HG03025 (cell line): ENCODE measurements around the gene DYNLRB2.
A peak's percentile ranks its signal among the peaks of the same experiment; 100 is the strongest.

Source experiments
- ATAC-seq: cut with Tn5 transposase; IDR thresholded peaks from one replicate; pipeline ENCODE4 v1.9.1; 2021; ENCODE audit warnings: mild to moderate bottlenecking, moderate library complexity; ENCODE audit not compliant: unreplicated experiment, low FRiP score

The DYNLRB2 gene

DNA sequence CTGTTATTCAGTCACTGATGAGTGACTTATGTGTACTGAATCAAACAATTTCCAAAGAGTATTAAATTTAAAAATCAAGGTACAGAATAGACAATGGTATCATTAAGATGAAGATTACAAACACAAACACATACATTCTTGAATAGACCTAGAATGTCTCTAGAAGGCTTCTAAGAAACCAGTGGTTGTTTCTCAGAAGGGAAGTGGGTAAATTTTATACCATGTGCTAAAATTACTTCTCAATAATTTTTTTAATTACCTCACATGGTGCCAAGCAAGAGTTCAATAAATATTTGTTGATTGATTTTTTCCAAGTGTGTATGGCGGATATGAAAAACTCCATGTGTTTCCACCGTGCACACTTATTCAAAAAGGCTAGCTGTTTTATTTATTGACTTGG lies 6.4 kb downstream of the DYNLRB2 start:
- ATAC-seq = no peak

DNA sequence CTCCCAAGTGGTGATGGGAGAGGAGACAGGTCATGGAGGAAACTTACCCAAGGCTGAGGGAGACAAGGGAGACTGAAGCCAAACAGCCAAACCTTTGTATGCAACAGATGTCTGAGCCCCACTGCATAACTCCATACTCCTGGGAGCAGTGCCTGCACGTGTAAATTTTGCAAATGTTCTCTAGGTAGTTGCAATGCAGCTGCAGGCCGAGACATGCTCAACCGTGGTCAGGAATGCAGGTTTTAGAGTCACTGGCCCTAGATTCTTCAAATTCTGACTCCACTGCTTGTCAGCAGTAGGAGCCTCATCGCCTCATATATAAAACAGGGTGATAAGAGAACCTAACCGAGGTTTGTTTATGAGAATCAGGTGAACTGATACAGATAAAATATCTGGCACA lies 11.5 kb downstream of the DYNLRB2 start:
- ATAC-seq = no peak

- ATAC-seq = no peak
These were observed 13.2 kb downstream of the DYNLRB2 start for GRCh38 chr16:80554033-80554432.

GRCh38 chr16:80556481-80556880 lies 15.7 kb downstream of the DYNLRB2 start:
- no peak for ATAC-seq

- no peak for ATAC-seq
These were observed 16.2 kb downstream of the DYNLRB2 start for GRCh38 chr16:80557037-80557436.

- no peak for ATAC-seq
These were observed 18.6 kb downstream of the DYNLRB2 start for GRCh38 chr16:80559369-80559768.

- ATAC-seq = no peak
These were observed 22.3 kb downstream of the DYNLRB2 start for GRCh38 chr16:80563066-80563465.

- no peak for ATAC-seq
These were observed 23.6 kb downstream of the DYNLRB2 start for GRCh38 chr16:80564394-80564793.

DNA sequence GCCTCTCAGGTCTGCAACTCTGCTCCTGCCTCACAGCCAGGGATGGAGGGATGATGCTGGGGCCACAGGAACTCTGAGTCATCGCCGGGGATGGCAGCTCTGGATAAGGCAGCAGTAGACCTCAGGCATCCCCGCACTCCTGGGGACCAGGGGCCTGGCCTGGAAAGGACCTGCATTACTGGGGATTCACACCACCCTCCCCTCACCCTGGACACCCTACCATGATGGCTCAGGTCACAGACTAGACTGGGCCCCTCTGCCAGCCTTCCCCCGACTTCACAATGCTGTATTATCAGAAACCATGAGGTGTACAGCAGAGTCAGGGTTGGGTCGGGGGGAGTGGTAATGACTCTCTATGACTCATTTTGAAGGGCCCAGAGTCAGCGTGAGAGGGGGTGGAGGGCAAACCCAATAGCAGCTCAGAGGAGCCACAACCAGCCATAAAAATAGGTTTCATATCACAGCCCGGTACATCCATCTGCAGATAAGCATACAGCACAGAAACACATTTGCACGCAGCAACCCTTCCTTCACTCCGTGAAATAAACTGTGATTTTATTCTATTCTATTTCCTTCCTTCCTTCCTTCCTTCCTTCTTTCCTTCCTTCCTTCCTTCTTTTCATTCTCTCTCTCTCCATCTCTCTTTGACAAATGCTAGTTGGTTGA lies 28.8 kb downstream of the DYNLRB2 start:
- ATAC-seq = no peak

DNA sequence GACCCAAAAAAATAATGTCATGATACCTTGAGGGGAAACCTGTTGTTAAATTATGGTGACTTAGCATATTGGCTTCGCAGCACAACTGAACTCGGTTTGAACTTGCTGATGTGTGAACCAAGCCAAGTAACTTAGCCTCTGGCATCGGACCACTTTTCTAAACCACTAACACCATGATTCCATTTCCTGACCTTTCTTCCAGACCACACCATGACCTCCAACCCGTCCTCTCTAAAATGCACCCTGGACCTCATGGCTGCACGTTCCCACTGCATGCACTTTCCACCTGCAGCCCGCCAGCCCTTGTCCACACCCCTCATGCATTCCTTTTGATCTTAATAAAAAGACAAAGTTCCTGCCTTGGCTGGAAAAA lies 29.3 kb downstream of the DYNLRB2 start:
- no peak for ATAC-seq

GRCh38 chr16:80573700-80574120 lies 32.9 kb downstream of the DYNLRB2 start:
- no peak for ATAC-seq

- no peak for ATAC-seq
These were observed 35.6 kb downstream of the DYNLRB2 start for GRCh38 chr16:80576343-80576912.

DNA sequence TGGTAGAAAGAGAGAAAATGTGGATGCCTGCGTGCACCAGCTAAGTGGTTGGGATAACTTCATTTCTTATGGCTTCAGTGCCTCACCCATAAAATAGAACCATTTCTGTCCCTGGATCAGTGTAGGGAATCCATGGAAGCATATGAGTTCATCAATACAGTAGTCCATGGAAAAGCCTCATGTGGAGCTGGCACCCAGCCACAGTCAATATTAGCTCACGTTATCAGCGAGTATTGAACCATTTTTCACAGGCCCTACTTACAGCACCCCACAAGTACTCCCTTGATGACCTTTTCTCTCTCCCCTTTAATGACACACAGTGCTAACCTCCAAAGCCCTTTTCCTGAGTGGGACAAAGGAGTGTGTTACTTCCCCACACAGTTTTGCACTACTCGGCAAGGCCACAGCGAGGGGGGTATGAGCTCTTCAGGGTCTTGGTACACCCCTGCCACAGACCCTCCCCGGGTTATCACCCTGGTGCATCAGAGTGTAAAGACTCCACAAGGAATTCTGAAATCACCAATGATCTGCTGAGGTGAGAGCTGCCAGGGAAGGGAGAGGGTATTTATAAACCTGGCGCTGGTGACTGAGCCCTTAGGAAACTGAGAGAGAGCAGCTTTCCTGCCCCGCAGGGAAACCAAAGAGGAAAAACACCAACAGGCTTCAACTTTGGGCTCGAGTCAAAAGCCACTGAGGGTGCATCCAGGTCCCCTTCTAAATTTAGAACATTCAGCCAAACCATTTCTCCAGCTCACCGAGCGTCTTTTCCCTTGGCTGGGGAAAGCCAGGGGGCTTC lies 36.9 kb downstream of the DYNLRB2 start:
- no peak for ATAC-seq

DNA sequence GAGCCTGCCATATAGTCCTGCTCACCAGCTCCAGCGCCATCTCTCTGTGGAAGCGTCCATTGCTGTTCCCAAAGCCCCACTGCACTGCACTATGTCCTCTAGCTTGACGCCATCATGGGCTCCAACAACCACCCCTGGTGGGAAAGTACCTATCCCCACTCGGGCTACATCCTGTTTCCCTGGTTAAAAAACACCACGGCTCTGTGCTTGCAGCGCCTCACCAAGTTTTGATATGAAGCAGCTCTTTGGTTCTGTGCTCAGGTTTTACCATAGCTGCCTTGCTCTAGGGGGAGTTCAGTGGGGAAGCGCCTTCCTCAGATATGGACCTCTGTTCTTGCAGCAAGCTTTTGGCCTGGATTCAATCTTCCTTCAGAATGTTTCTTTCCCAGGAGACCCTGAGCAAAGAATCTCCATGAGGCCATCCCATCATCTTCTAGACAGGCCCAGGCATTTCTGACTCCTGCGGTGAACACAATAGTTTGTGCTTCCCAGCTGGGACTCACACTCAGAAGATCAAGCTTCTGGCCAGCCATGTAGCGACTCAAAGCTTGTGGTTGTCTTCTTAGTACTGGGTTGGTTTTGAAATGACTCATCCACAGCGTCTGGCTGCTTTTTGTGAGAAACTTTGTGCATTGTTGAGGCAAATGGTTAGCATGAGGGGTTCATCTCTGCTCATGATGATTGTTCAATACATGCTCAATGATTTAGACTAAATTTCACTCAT lies 39.5 kb downstream of the DYNLRB2 start:
- peak; percentile 84 for ATAC-seq

DNA sequence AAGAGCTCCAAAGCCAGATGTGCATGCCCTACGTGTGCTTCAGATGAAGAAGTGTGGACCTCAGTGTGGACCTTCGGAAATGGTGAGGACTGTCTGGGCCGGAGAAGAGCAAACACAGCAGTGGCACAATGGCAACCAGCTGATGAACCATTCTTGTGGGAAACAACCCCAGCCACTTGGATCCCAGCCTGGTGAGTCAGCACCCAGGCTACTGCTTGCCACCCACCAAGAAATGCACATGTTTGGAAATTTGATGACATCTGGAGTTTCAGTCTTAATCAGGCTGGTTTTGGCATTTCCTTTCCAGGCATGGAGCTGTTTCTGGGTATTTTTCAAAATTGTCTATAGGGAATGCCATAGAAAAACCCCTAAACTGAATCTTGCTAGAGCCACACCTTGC lies 42.7 kb downstream of the DYNLRB2 start:
- no peak for ATAC-seq

DNA sequence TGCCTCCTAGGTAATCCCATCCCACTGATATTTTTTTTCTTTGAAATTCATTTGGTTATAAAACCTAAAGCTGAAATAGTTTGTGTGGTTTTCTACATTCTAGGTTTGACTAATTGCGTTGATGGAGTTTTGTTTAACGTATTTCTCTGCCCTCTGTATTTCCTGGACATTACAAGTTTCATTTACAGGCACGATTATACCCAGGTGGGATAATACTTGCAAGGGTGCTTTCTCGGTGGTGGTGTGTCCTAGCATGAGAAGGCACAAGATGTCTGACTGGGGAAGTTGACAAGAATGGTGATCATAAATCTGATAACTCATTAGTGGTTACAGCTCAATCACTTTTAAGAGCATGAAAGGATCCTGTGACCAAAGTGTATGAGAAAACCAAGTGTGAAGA lies 45.0 kb downstream of the DYNLRB2 start:
- ATAC-seq = no peak

DNA sequence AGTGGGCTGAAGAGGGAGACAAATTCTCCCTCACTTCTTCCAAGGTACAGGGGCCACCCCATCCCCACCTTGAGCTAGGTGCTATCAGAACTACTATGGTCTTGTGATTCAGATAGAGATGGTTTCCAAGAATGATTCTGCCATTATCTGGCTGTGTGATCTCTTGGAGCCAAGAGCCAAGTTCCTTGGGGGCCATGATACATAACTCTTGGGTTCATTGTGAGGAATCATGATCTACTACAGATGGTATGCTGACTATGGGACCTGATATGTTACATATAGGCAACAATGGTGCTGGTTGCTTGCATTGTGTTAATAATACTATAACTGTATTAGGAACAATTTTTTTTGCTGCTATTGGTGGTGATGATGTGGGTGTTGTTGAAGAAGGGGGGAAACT lies 45.7 kb downstream of the DYNLRB2 start:
- ATAC-seq = no peak

DNA sequence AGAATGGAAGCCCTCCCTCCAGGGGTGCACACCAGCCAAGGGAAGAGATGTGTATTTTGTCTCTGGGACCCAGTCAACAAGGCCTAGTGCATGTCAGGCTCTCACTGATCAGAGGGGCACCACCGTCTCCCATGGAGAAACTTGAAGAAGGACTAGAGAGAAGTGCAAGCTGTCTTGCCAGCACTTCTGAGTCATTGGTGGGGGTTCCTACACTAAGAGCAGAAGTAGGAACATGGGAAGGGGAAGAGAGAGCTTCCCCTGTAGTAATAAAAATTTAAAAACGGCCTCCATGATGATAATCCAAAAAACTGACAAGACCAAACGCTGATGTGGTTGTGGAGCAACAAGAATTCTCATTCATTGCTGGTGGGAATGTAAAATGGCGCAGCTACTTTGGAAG lies 46.3 kb downstream of the DYNLRB2 start:
- ATAC-seq = no peak

DNA sequence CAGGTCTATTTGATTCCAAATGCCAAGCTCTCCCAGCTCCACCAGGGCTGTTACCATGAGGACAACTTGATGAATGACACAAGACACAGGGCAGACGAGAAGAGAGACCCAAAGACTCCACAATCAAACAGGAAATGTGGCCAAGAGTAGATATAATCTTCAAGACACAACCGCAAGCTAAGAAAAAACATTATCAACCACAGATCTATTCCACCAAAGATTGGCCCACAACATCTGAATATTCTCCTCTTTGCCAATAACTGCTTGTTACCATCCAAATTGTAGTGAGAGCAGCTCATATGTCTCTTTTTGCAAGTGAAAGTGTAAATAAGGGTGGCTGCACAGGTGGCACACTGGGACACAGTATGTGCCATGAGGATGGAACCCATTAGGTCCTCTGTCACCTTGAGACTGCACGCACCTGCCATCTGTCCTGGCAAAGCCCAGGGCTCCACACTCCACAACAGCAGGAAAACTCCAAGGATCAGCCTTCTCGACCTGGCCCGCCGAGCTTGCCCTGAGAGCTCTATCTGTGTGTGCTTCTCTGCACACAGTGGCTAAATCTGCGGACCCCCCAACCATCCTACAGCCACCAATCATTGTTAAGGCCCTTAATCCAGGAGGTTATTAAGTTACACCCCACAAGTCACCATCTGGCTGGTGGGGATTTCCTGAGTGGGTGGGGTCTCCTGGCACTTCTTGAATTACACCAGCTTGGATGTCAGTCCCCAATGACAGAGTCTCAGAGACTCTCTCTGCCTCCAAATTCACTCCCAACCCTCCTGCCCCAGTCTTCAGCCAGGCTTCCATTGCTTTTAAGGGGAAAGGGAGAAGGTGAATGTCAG lies 50.5 kb downstream of the DYNLRB2 start:
- ATAC-seq = no peak

- ATAC-seq = no peak
These were observed 51.5 kb downstream of the DYNLRB2 start for GRCh38 chr16:80592273-80592672.
